ENCODE measurements around the gene PDIA4.
"Not testable (repeated sequence)": the region's sequence is repeated elsewhere in the genome, so short reads cannot be mapped to it uniquely, and the experiment has no call there.

Gene PDIA4

DNA sequence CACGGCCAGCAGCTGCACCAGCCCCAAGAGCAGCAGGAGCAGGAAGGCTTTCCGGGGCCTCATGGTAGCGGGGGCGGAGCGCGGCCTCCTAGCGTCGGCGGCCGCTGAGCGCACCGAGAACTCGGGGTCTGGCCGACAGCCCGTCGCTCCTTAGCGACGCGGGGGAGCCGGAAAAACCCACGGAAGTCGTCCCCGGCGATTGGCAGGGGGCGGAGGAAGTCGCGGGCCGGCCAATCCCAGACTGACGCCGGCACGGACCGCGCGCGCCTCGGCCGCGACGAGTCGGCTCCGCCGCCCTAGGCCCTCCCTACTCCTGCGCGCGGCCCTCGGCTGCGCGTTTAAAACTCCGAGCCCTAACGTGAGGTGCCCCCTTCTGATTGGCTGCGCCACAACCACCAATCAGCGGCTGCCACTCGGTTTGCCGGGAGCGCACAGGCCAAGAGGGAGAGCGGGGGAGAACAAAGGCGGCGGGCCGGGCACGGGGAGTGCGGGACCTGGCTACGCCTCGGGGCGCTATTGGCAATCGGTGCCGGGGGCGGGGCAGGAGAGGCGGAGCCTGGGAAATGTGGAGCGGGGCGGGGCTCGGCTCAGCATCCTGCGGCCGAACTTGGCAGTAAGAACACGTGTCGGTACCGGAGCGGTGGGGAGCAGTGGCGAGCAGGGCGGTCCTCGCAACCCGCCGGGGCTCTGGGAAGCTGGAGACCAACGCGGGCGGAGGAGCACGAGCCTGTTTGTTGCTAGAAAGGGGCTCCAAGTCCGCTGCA is at the start of gene PDIA4:
TSS of gene PDIA4 (minus strand) at position 160 of the 764 bp plus-strand sequence. CDS start at position 63, 97 bp downstream.
- DNase-seq (ENCODE audit: low spot score): peak; percentile 99

DNA sequence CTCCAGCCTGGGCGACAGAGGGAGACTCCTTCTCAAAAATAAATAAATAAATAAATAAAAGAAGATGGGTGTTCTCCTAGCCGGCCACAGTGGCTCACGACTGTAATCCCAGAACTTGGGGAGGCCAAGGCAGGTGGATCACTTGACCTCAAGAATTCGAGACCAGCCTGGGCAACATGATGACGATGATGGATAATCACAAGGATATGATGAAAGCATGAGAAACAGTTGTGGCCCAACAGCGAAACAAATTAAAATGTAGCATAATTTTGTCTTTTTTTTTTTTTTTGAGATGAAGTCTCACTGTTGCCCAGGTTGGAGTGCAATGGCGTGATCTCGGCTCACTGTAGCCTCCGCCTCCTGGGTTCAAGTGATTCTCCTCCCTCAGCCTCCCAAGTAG is 49.3 kb upstream of the PDIA4 start:
- DNase-seq (ENCODE audit: low spot score): no peak

- no peak for DNase-seq (ENCODE audit: low spot score)
These were observed 47.0 kb upstream of the PDIA4 start for GRCh38 chr7:149075286-149075685.

- no peak for DNase-seq (ENCODE audit: low spot score)
These were observed 46.0 kb upstream of the PDIA4 start for GRCh38 chr7:149074116-149074885.

GRCh38 chr7:149072438-149072775 is 44.1 kb upstream of the PDIA4 start:
- no peak for DNase-seq (ENCODE audit: low spot score)

DNA sequence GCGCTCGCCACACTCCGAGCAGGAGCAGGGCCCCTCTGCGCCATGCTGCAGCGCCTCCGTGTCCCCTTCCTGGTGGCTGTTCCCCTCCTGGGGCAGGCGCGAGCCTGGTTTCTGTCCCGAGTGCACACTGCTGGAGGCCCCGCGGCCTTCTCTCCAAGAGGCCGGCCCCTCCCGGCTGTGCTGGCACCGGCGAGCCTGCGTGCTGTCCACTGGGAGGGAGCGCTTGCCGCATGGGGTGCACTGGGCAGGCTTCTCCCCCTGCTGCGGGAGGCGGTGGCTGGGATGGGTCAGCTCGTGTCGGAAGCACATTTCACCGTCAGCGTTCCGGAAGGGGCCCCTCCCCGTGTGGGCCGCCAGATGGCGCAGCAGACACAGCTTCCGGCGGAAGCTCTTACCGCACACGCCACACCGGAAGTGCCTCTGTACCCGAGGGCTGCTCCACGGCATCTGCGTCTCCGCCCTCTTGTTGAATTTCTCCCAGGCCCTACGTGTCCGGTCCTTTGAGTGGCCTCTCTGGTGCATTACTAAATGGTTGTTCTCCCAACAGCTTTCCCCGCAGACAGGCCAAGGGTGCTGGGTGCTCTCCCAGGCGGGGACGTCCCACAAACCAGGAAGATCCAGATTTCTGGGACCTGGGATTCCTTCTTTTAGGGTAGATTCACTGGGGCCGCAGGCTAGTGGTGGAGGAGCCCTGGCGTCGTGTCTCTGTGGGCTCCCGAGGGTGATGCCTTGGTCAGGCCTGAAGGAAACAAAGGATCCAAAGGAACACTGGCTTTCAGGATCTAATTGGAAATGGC is 43.5 kb upstream of the PDIA4 start:
- peak; percentile 52 for DNase-seq (ENCODE audit: low spot score)

DNA sequence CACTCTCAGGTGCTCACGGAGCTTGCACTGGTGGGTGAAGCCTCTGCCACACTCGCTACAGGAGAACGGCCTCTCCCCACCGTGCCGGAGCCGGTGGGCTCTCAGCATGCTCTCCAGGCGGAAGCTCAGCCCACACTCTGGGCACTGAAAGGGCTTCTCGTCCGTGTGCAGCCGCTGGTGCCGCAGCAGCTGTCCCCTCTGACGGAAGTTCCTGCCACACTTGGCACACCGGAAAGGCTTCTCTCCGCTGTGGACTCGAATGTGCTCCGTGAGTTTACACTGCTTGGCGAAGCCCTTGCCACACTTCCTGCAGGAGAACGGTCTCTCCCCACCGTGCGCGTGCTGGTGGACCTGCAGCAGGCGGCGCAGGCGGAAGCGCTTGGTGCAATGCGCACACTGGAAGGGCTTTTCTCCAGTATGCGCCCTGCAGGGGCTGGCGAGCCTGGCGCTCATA is 42.9 kb upstream of the PDIA4 start:
- DNase-seq (ENCODE audit: low spot score): no peak

GRCh38 chr7:149070372-149071125 is 42.2 kb upstream of the PDIA4 start:
- DNase-seq (ENCODE audit: low spot score): no peak

- DNase-seq (ENCODE audit: low spot score): no peak
These were observed 39.6 kb upstream of the PDIA4 start for GRCh38 chr7:149067869-149068268.

DNA sequence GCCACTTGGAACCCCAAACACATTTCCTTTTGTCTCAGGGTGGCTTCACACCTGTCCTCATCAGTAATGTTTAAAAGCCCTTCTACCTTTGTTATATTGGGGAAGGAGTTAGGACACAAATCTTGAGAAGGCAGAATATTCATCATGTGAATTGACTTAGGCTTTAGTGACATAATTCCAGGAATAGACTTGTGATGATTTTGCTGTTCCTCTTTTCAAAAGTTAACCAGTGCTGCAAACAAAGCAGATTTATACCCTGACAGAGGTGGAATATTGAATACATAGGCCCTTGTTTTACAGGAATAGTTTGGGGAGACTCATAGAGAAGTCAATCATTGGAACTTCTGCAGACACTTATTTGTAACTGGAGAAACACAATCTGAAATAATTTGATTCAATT is 35.2 kb upstream of the PDIA4 start:
- DNase-seq (ENCODE audit: low spot score): no peak

GRCh38 chr7:149062217-149062899 is 34.1 kb upstream of the PDIA4 start:
- not testable (repeated sequence) for DNase-seq (ENCODE audit: low spot score)

GRCh38 chr7:149060156-149060555 is 31.9 kb upstream of the PDIA4 start:
- DNase-seq (ENCODE audit: low spot score): no peak

DNA sequence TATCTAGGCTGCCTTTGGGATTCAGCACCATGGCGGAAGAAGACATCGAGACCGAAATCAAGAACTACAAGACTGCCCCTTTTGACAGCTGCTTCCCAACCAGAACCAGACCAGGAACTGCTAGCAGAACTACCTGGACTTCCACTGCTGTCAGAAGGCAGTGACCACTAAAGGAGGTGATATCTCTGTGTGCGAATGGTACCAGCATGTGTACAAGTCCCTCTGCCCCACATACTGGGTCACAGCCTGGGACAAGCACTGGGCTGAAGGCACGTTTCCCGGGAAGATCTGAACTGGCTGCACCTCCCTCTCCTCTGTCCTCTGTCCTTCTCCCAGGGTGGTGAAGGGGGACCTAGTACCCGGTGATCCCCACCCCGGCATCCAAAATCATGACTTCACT is 25.6 kb upstream of the PDIA4 start:
- DNase-seq (ENCODE audit: low spot score): no peak

- no peak for DNase-seq (ENCODE audit: low spot score)
These were observed 25.1 kb upstream of the PDIA4 start for GRCh38 chr7:149053384-149053783.

- DNase-seq (ENCODE audit: low spot score): no peak
These were observed 22.6 kb upstream of the PDIA4 start for GRCh38 chr7:149050941-149051340.

DNA sequence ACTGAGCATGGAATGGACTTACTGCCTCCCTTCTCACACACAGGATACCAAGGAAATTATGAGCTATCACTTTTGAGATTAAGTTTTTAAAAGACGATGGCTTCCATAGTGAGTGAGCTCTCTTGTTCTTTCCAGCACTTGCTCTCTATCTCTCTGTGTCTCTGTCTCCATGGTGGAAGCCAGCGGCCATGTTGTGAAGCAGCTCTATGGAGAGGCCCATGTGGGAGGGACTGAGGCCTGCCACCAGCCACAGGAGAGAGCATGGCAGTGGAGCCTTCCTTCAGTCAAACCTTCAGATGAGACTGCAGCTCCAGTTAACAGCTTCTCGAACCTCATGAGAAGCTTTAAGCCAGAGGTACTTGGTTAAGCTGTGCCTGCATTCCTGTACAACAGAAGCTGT is 20.5 kb upstream of the PDIA4 start:
- DNase-seq (ENCODE audit: low spot score): no peak

GRCh38 chr7:149046416-149046815 is 18.1 kb upstream of the PDIA4 start:
- DNase-seq (ENCODE audit: low spot score): no peak

DNA sequence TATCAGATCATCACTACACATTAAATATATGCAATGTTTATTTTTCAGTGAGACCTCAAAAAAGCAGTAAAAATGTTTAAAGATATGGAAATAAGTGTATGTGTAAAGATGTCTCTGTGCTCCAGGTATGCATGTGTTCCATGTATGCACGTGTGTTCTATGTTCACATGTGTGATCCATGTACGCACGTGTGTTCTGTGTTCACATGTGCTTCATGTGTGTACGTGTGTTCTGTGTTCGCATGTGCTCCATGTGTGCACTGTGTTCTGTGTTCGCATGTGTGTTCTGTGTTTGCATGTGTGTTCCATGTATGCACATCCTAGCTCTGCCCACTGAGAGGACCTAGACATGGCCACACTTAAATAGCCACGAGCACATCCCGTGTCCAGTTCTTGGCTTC is 15.6 kb upstream of the PDIA4 start:
- DNase-seq (ENCODE audit: low spot score): no peak

GRCh38 chr7:149041350-149041749 is 13.0 kb upstream of the PDIA4 start:
- no peak for DNase-seq (ENCODE audit: low spot score)

GRCh38 chr7:149038641-149039040 is 10.3 kb upstream of the PDIA4 start:
- DNase-seq (ENCODE audit: low spot score): not testable (repeated sequence)

DNA sequence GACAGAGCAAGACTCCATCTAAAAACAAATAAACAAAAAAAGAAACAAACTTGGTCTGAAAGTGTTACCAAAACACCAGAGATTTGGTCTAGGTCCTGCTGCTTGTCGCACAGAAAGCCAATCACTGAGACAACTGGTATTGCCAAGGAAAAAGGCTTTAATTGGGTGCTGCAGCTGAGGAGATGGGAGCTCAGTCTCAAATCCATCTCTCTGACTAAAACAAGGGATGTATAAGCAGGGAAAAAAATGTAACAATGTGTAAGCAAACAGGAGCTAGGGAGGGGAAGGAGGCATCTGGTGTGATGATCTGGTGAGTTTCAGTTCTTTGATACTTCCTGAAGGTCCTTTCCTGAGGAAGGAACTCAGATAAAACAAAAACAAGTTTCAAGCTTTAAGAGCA is 8.4 kb upstream of the PDIA4 start:
- DNase-seq (ENCODE audit: low spot score): no peak
